ENCODE results near the gene NTHL1. TPM values are rescaled to one million over a fixed set of nuclear protein-coding genes. Genes with fewer than 3 reads are reported as not detected.

Gene NTHL1
- total RNA-seq, result 17.9 and 28.1 TPM in 2 replicates

GRCh38 chr16:2047330-2048115 lies at the start of gene NTHL1, which contains the start of gene TSC2:
Gene NTHL1, minus strand, starts transcription at chr16:2047834. Its CDS starts 11 bp downstream, at chr16:2047823.
Gene TSC2, plus strand, starts transcription at chr16:2047985. Its CDS starts 631 bp downstream, at chr16:2048616.

DNA sequence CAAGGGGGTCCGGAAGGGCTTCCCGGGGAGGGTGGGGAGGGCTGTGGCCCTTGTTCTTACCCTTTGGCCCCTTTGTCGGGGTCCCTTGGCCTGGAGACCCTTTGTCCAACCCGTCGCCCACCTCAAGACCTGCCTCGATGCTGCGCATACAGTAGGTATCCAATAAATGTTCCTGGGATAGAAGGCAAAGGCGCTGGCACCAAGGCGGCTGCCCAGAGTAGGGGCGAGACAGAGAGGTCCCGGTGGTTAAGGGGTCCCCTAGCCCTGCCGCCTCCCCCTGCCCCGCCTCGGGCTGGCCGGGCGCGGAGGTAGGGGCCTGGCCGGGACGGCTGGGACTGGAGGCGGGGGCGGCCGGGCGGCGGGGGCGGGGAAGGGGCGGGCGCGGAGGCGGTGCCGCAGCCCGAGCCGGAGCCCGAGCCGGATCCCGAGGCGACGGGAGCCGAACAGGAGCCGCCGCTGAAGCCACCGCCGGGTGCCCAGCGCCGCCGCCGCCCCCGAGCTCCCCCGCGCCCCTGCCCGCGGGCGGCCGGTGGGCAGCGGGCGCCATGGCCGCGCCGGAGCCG lies 21.1 kb downstream of the NTHL1 start, which contains the start of gene NHERF2:
Gene NHERF2, plus strand, starts transcription at position 442 of the 563 bp plus-strand sequence. Its CDS starts 104 bp downstream, at position 546.

DNA sequence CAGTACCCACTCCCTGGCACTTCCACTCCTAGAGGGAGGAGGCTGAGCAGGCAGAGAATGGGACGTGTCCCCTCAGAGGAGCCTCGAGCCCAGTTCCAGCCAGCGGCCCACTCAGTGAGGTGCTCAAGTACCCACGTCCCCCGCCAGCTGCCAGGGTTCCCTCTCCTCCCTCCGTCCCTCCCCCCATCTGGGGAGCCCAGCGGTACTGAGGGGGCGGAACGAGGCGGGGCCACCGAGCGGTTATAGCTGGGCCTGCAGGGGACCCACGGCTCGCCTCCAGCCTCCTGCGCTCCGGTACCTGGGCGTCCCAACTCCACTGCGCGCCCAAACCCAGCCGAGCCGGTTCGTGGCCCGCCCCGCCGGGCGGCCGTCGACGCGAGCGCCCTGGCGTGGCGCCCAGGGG lies 28.1 kb downstream of the NTHL1 start, which contains the start of gene NPW:
Gene NPW, plus strand, starts transcription at position 268 of the 403 bp plus-strand sequence.

GRCh38 chr16:2009791-2010510 lies 37.7 kb downstream of the NTHL1 start, which contains the start of gene ZNF598:
Gene ZNF598, minus strand, starts transcription at chr16:2009821.

Small RNA genes lying within 50 kb of the gene (small RNA-seq; reads per million reads assigned to genes)
- gene MIR1225 (not detected), gene RN7SL219P (not detected)

Other genes with a start within 250 kb of the NTHL1 start
- 50.9 and 62.7 TPM in 2 replicates for gene HAGH, start 221.0 kb downstream of the NTHL1 start, total RNA-seq
- gene FAHD1, start 220.6 kb downstream of the NTHL1 start, total RNA-seq, result 76.4 and 86.2 TPM in 2 replicates
- gene MEIOB, start 175.7 kb downstream of the NTHL1 start, total RNA-seq, result not detected in 2 replicates
- not detected in 2 replicates for gene HS3ST6, start 129.4 kb downstream of the NTHL1 start, total RNA-seq
- 20.5 and 21.6 TPM in 2 replicates for gene MSRB1, start 104.6 kb downstream of the NTHL1 start, total RNA-seq
- gene RPL3L, start 93.1 kb downstream of the NTHL1 start, total RNA-seq, result not detected in 2 replicates
- 118 and 137 TPM in 2 replicates for gene NDUFB10, start 88.3 kb downstream of the NTHL1 start, total RNA-seq
- 2,303 and 3,069 TPM in 2 replicates for gene RPS2, start 83.0 kb downstream of the NTHL1 start, total RNA-seq
- gene RNF151, start 81.0 kb downstream of the NTHL1 start, total RNA-seq, result not detected in 2 replicates
- 45.9 and 54.2 TPM in 2 replicates for gene TBL3, start 75.8 kb downstream of the NTHL1 start, total RNA-seq
- 0.33 TPM in 1 of 2 replicates, not detected in the other for gene NOXO1, start 66.4 kb downstream of the NTHL1 start, total RNA-seq
- 11.9 and 15.7 TPM in 2 replicates for gene GFER, start 63.6 kb downstream of the NTHL1 start, total RNA-seq
- gene SYNGR3, start 57.9 kb downstream of the NTHL1 start, total RNA-seq, result 1.9 and 6.9 TPM in 2 replicates
- gene ZNF598, start 38.0 kb downstream of the NTHL1 start, total RNA-seq, result 29.7 and 33.1 TPM in 2 replicates
- 0.98 and 1.1 TPM in 2 replicates for gene NPW, start 28.0 kb downstream of the NTHL1 start, total RNA-seq
- 40.5 and 82.0 TPM in 2 replicates for gene NHERF2, start 20.9 kb downstream of the NTHL1 start, total RNA-seq
- gene TSC2, start 151 bp upstream of the NTHL1 start, total RNA-seq, result 67.1 and 86.9 TPM in 2 replicates
- 64.7 and 80.0 TPM in 2 replicates for gene PKD1, start 88.1 kb upstream of the NTHL1 start, total RNA-seq
- 0.65 and 0.86 TPM in 2 replicates for gene RAB26, start 100.8 kb upstream of the NTHL1 start, total RNA-seq
- gene TRAF7, start 107.9 kb upstream of the NTHL1 start, total RNA-seq, result 117 and 169 TPM in 2 replicates
- gene CASKIN1, start 148.8 kb upstream of the NTHL1 start, total RNA-seq, result under 0.01 TPM in 2 replicates
- 36.4 and 40.5 TPM in 2 replicates for gene MLST8, start 157.6 kb upstream of the NTHL1 start, total RNA-seq
- gene BRICD5, start 163.0 kb upstream of the NTHL1 start, total RNA-seq, result 0.98 and 2.1 TPM in 2 replicates
- gene PGP, start 167.0 kb upstream of the NTHL1 start, total RNA-seq, result 20.3 and 21.9 TPM in 2 replicates
- 31.4 and 35.3 TPM in 2 replicates for gene E4F1, start 175.8 kb upstream of the NTHL1 start, total RNA-seq
- 0.65 and 0.67 TPM in 2 replicates for gene DNASE1L2, start 188.6 kb upstream of the NTHL1 start, total RNA-seq
- 20.8 and 28.4 TPM in 2 replicates for gene ECI1, start 203.8 kb upstream of the NTHL1 start, total RNA-seq
- gene RNPS1, start 220.3 kb upstream of the NTHL1 start, total RNA-seq, result 144 and 178 TPM in 2 replicates

All from vein endothelial cell (primary cell).